GM23338 (cell line): ENCODE data around the gene BCAS3. TPM values are rescaled to one million over a fixed set of nuclear protein-coding genes. Genes with fewer than 3 reads are reported as not detected.

Experiments used
- ATAC-seq: fragments of 200-7000 bp; cut with Tn5 transposase; 3 replicates; pipeline ENCODE4 v1.9.1; 2020
- DNase-seq: peaks from one replicate; pipeline ENCODE4 v3.0.0-alpha.2; 2015; ENCODE audit warnings: low spot score
- H2AFZ ChIP-seq: fragments of 200-600 bp; sonication (generic); 2 replicates; pipeline ENCODE4 v1.8.0; 2016; ENCODE audit warnings: antibody characterized with exemption, mild to moderate bottlenecking, moderate library complexity
- H3F3A ChIP-seq: fragments of 200-600 bp; sonication (generic); replicated peaks from 2 replicates; pipeline ENCODE4 v1.8.0; 2017; ENCODE audit warnings: antibody characterized with exemption, mixed run types, low read depth
- H3K27ac ChIP-seq: fragments of 200-600 bp; sonication (generic); 2 replicates; pipeline ENCODE4 v1.6.1; 2016; ENCODE audit warnings: low read depth
- H3K27me3 ChIP-seq: fragments of 200-600 bp; sonication (generic); 2 replicates; pipeline ENCODE4 v1.8.0; 2016; ENCODE audit warnings: mild to moderate bottlenecking, mixed run types, moderate library complexity; ENCODE audit not compliant: insufficient read depth
- H3K36me3 ChIP-seq: fragments of 200-600 bp; sonication (generic); 2 replicates; pipeline ENCODE4 v1.8.0; 2016; ENCODE audit warnings: mild to moderate bottlenecking; ENCODE audit not compliant: insufficient read depth
- H3K4me1 ChIP-seq: fragments of 200-600 bp; sonication (generic); 2 replicates; pipeline ENCODE4 v1.8.0; 2016; ENCODE audit warnings: mild to moderate bottlenecking, moderate library complexity; ENCODE audit not compliant: insufficient read depth
- H3K4me2 ChIP-seq: fragments of 200-600 bp; sonication (generic); 2 replicates; pipeline ENCODE4 v1.7.1; 2017; ENCODE audit warnings: mixed run types
- H3K4me3 ChIP-seq: fragments of 200-600 bp; sonication (generic); 2 replicates; pipeline ENCODE4 v1.6.1; 2016; ENCODE audit warnings: mixed run types
- H3K79me2 ChIP-seq: fragments of 200-600 bp; sonication (generic); replicated peaks from 2 replicates; pipeline ENCODE4 v1.8.0; 2017; ENCODE audit warnings: mild to moderate bottlenecking; ENCODE audit not compliant: insufficient read depth
- H3K9me2 ChIP-seq: fragments of 200-600 bp; sonication (generic); 2 replicates; pipeline ENCODE4 v1.8.0; 2017; ENCODE audit not compliant: insufficient read depth
- H4K20me1 ChIP-seq: fragments of 200-600 bp; sonication (generic); replicated peaks from 2 replicates; pipeline ENCODE4 v1.8.0; 2017; ENCODE audit warnings: mild to moderate bottlenecking; ENCODE audit not compliant: insufficient read depth
- H3K27ac Mint-ChIP-seq: 2 replicates; pipeline ENCODE4 v1.8.0; 2020; ENCODE audit warnings: inconsistent platforms, mild to moderate bottlenecking, moderate library complexity, mixed read lengths
- H3K27me3 Mint-ChIP-seq: 3 replicates; pipeline ENCODE4 v1.8.0; 2022; ENCODE audit warnings: low read depth, mild to moderate bottlenecking, moderate library complexity, mixed read lengths, inconsistent platforms; ENCODE audit not compliant: insufficient read depth, poor library complexity
- H3K36me3 Mint-ChIP-seq: 3 replicates; pipeline ENCODE4 v1.8.0; 2021; ENCODE audit warnings: low read depth, mild to moderate bottlenecking, inconsistent platforms, moderate library complexity, mixed read lengths
- H3K4me1 Mint-ChIP-seq: 3 replicates; pipeline ENCODE4 v1.8.0; 2020; ENCODE audit warnings: mild to moderate bottlenecking, inconsistent platforms, mixed read lengths
- H3K4me3 Mint-ChIP-seq: 3 replicates; pipeline ENCODE4 v1.8.0; 2021; ENCODE audit warnings: moderate library complexity, mild to moderate bottlenecking, inconsistent platforms, mixed read lengths
- H3K9me3 Mint-ChIP-seq: 3 replicates; pipeline ENCODE4 v1.8.0; 2020; ENCODE audit warnings: moderate library complexity, mild to moderate bottlenecking, inconsistent platforms, mixed read lengths
- CREB1 ChIP-seq: fragments of 250-450 bp; sonication (Bioruptor Pico); IDR thresholded peaks from 2 replicates; pipeline ENCODE4 v1.5.0; 2020; ENCODE audit warnings: low read depth, mild to moderate bottlenecking, moderate library complexity
- ETS1 ChIP-seq: IDR thresholded peaks from 2 replicates; pipeline ENCODE4 v1.6.1; 2016; ENCODE audit warnings: antibody characterized with exemption
- EZH2 ChIP-seq: fragments of 200-600 bp; sonication (generic); IDR thresholded peaks from one replicate; pipeline ENCODE4 v1.8.0; 2017; ENCODE audit warnings: antibody characterized with exemption, mild to moderate bottlenecking, low read depth; ENCODE audit not compliant: unreplicated experiment
- POLR2AphosphoS5 ChIP-seq: IDR thresholded peaks from 2 replicates; pipeline ENCODE4 v1.6.1; 2016; ENCODE audit warnings: antibody characterized with exemption, low read depth
- STAT1 ChIP-seq: IDR thresholded peaks from one replicate; pipeline ENCODE4 v1.6.1; 2016; ENCODE audit warnings: antibody characterized with exemption; ENCODE audit not compliant: unreplicated experiment
- ZNF114 ChIP-seq: fragments of 250-450 bp; sonication (Bioruptor Pico); IDR thresholded peaks from 2 replicates; pipeline ENCODE4 v1.5.0; 2020; ENCODE audit warnings: mild to moderate bottlenecking, moderate library complexity
- ZNF331 ChIP-seq: fragments of 250-450 bp; sonication (Bioruptor Pico); IDR thresholded peaks from 2 replicates; pipeline ENCODE4 v1.5.0; 2020; ENCODE audit warnings: low read depth, mild to moderate bottlenecking, moderate library complexity
- polyA plus RNA-seq: library from polyadenylated mRNA; unstranded; fragments of >200 nt; fragmentation: Nextera tagmentation; extraction: Ambion mirVana; gene quantifications from 2 replicates; pipeline ENCODE4 v1.2.1, GENCODE V29; 2016
- total RNA-seq: library from RNA; depleted of rRNA; stranded (reverse); fragments of >200 nt; shearing (Covaris generic); gene quantifications from 2 replicates; pipeline ENCODE4 v1.2.3, GENCODE V29; 2014
- TF ChIP-seq, protein P1 (sequence below), 2 experiments: fragments of 200-600 bp in 1 of 2; sonication (generic) in 1 of 2; conservative IDR thresholded peaks; 2 replicates each; pipeline versions ENCODE4 v1.5.1 to v1.6.1; 2016 to 2017; ENCODE audit warnings: antibody characterized with exemption in 2 of 2, low read depth in 2 of 2, mild to moderate bottlenecking in 2 of 2, moderate library complexity in 1 of 2

Gene BCAS3
- total and polyA plus RNA-seq, 2 experiments from 2014 or later = 8.2 to 28.0 TPM

GRCh38 chr17:61122326-61122913 is 444.8 kb downstream of the BCAS3 start:
- Mint-ChIP-seq H3K9me3 (no peaks in the 10 kb centered on the region), H3K4me1 (no peaks in the 10 kb centered on the region; the same call in 1 of the 3 replicates), H3K27ac (no peak overlapping the region; the same call in 1 of the 2 replicates), H3K36me3 (no peaks in the 10 kb centered on the region), H3K4me3 (no peak overlapping the region), H3K27me3 (peaks cover 2% of the 10 kb centered on the region)
- Histone ChIP-seq H3K79me2 (no peaks in the 10 kb centered on the region), H3K4me1 (no peaks in the 10 kb centered on the region), H3F3A (no peaks in the 10 kb centered on the region), H3K4me3 (no peak overlapping the region), H3K4me2 (no peak overlapping the region), H2AFZ (no peak overlapping the region), H3K27me3 (no peaks in the 10 kb centered on the region), H4K20me1 (no peaks in the 10 kb centered on the region), H3K27ac (no peak overlapping the region), H3K9me2 (no peaks in the 10 kb centered on the region; the same call in 1 of the 2 replicates), H3K36me3 (no peaks in the 10 kb centered on the region)
- peak; percentile 35; the same call in 2 of the 3 replicates for ATAC-seq
- DNase-seq = peak; percentile 32
- no peak for TF ChIP-seq ETS1

DNA sequence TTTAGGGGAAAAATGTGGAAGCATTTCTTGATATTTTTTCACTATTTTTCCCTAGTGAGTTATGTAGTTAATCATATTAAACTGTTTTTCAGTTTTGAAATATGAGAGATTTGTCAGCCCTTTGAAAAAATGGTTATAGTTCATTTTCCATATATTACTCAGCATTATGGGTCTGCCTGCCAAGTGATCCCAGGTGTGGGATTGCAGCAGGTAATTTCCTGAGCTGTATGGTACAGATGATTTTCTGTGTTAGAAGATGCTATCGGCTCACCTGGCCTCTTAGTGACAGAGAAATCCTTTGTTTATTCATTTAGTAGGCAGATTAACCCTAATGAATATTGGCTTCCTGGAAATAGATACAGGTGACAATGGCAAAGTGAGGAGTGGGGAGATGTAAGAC is 446.9 kb downstream of the BCAS3 start:
- TF ChIP-seq, protein P1, sequence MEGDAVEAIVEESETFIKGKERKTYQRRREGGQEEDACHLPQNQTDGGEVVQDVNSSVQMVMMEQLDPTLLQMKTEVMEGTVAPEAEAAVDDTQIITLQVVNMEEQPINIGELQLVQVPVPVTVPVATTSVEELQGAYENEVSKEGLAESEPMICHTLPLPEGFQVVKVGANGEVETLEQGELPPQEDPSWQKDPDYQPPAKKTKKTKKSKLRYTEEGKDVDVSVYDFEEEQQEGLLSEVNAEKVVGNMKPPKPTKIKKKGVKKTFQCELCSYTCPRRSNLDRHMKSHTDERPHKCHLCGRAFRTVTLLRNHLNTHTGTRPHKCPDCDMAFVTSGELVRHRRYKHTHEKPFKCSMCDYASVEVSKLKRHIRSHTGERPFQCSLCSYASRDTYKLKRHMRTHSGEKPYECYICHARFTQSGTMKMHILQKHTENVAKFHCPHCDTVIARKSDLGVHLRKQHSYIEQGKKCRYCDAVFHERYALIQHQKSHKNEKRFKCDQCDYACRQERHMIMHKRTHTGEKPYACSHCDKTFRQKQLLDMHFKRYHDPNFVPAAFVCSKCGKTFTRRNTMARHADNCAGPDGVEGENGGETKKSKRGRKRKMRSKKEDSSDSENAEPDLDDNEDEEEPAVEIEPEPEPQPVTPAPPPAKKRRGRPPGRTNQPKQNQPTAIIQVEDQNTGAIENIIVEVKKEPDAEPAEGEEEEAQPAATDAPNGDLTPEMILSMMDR (conservative IDR thresholded peaks at IDR 0.05; ENCODE audit: low read depth in 2 of 2) = no peak
- TF ChIP-seq CREB1 (CRISPR knock-in tag) = no peak
- no peak for TF ChIP-seq STAT1
- no peak for TF ChIP-seq POLR2AphosphoS5
- TF ChIP-seq EZH2 = no peak
- no peak for TF ChIP-seq ZNF114 (CRISPR knock-in tag)
- TF ChIP-seq ZNF331 (CRISPR knock-in tag) = no peak
- no peak for TF ChIP-seq ETS1
- Histone ChIP-seq H4K20me1 (no peaks in the 10 kb centered on the region), H3K4me2 (no peak overlapping the region), H3K79me2 (no peaks in the 10 kb centered on the region), H3F3A (no peaks in the 10 kb centered on the region), H3K36me3 (no peaks in the 10 kb centered on the region), H3K27me3 (no peaks in the 10 kb centered on the region), H3K9me2 (no peaks in the 10 kb centered on the region), H3K27ac (no peak overlapping the region), H2AFZ (no peak overlapping the region), H3K4me1 (no peaks in the 10 kb centered on the region), H3K4me3 (no peak overlapping the region)
- ATAC-seq (no peak), DNase-seq (no peak)
- no peaks in the 10 kb centered on the region for H3K9me3 Mint-ChIP-seq
- H3K27ac Mint-ChIP-seq = 0 out of 2 replicates have a peak overlapping the region, but pooled peaks have one; percentile 12
- no peaks in the 10 kb centered on the region for H3K36me3 Mint-ChIP-seq
- peaks cover 2% of the 10 kb centered on the region for H3K27me3 Mint-ChIP-seq
- H3K4me3 Mint-ChIP-seq = no peak overlapping the region
- H3K4me1 Mint-ChIP-seq = no peaks in the 10 kb centered on the region; the same call in 1 of the 3 replicates
